Keratinocyte (primary cell): ENCODE data around the gene SRP68.

Source experiments
- CTCF ChIP-seq, 3 experiments: IDR thresholded peaks in 1 of 3; conservative IDR thresholded peaks in 1 of 3; optimal IDR thresholded peaks in 1 of 3; 2 replicates in 2 of 3; 3 replicates in 1 of 3; pipeline versions ENCODE3 to v1.5.1; 2011; ENCODE audit warnings: low read length in 3 of 3, mild to moderate bottlenecking in 3 of 3, moderate library complexity in 2 of 3, control low read depth in 1 of 3, inconsistent platforms in 1 of 3; ENCODE audit not compliant: insufficient read depth in 2 of 3; ENCODE audit errors: extremely low read depth in 1 of 3
- EZH2 ChIP-seq: IDR thresholded peaks from one replicate; pipeline ENCODE4 v1.6.1; 2012; ENCODE audit warnings: inconsistent platforms, mild to moderate bottlenecking, low read length, moderate library complexity

- no peak for TF ChIP-seq CTCF (optimal IDR thresholded peaks at IDR 0.05 in 1 of 3, IDR thresholded peaks at IDR 0.05 in 1 of 3, conservative IDR thresholded peaks at IDR 0.05 in 1 of 3; ENCODE audit: extremely low read depth in 1 of 3, insufficient read depth in 2 of 3, low read length in 3 of 3)
- TF ChIP-seq EZH2: no peak
Measured at GRCh38 chr17:76048025-76048605, 24.2 kb downstream of the SRP68 start.
